Measurements from ENCODE around the gene CDC6.

The CDC6 gene

GRCh38 chr17:40344421-40345160 lies 56.9 kb downstream of the CDC6 start:
- peaks cover 7% of the 10 kb centered on the region for H3K36me3 ChIP-seq (replicated peaks; ENCODE audit: low read depth, low read length)
- TF ChIP-seq EZH2phosphoT487 (IDR thresholded peaks at IDR 0.05; ENCODE audit: low read depth) (no peak), CTCF (IDR thresholded peaks at IDR 0.05; ENCODE audit: low read depth, low read length) (no peak)
- H3K9ac ChIP-seq (ENCODE audit: low read length) = no peak overlapping the region
- peaks cover 13% of the 10 kb centered on the region; the same call in 1 of the 2 replicates for H3K4me1 ChIP-seq (ENCODE audit: low read length)
- no peaks in the 10 kb centered on the region for H3K9me3 ChIP-seq (ENCODE audit: insufficient read depth, low read length)
- no peak overlapping the region for H3K4me3 ChIP-seq (ENCODE audit: low read length)
- H3K27me3 ChIP-seq (ENCODE audit: low read depth, low read length) = no peaks in the 10 kb centered on the region
- no peak overlapping the region for H2AFZ ChIP-seq (ENCODE audit: low read depth, low read length)
- H3K27ac ChIP-seq (ENCODE audit: low read length) = no peak overlapping the region
- H3K79me2 ChIP-seq (ENCODE audit: low read length) = peaks cover 38% of the 10 kb centered on the region
- H4K20me1 ChIP-seq (ENCODE audit: insufficient read depth, low read length) = peaks cover 95% of the 10 kb centered on the region
- H3K4me2 ChIP-seq (ENCODE audit: low read length) = no peak overlapping the region

- peaks cover 38% of the 10 kb centered on the region for H3K79me2 ChIP-seq (ENCODE audit: low read length)
- no peaks in the 10 kb centered on the region for H3K27me3 ChIP-seq (ENCODE audit: low read depth, low read length)
Observed at GRCh38 chr17:40345161-40345993, 57.7 kb downstream of the CDC6 start.

GRCh38 chr17:40345994-40346764 lies 58.5 kb downstream of the CDC6 start:
- Histone ChIP-seq H3K9me3 (ENCODE audit: insufficient read depth, low read length) (no peaks in the 10 kb centered on the region), H4K20me1 (ENCODE audit: insufficient read depth, low read length) (peaks cover 89% of the 10 kb centered on the region), H3K27me3 (ENCODE audit: low read depth, low read length) (no peaks in the 10 kb centered on the region), H3K36me3 (replicated peaks; ENCODE audit: low read depth, low read length) (peaks cover 10% of the 10 kb centered on the region), H3K9ac (ENCODE audit: low read length) (no peak overlapping the region), H3K4me2 (ENCODE audit: low read length) (no peak overlapping the region), H3K4me3 (ENCODE audit: low read length) (no peak overlapping the region), H2AFZ (ENCODE audit: low read depth, low read length) (no peak overlapping the region), H3K27ac (ENCODE audit: low read length) (no peak overlapping the region), H3K4me1 (ENCODE audit: low read length) (peaks cover 7% of the 10 kb centered on the region; the same call in 1 of the 2 replicates), H3K79me2 (ENCODE audit: low read length) (peaks cover 38% of the 10 kb centered on the region)
- TF ChIP-seq CTCF (IDR thresholded peaks at IDR 0.05; ENCODE audit: low read depth, low read length) (no peak), EZH2phosphoT487 (IDR thresholded peaks at IDR 0.05; ENCODE audit: low read depth) (no peak)

More at GRCh38 chr17:40345161-40345993, 57.7 kb downstream of the CDC6 start:
- H3K4me3 ChIP-seq (ENCODE audit: low read length) = no peak overlapping the region
- peaks cover 13% of the 10 kb centered on the region; the same call in 1 of the 2 replicates for H3K4me1 ChIP-seq (ENCODE audit: low read length)
- H3K9ac ChIP-seq (ENCODE audit: low read length) = no peak overlapping the region
- H3K36me3 ChIP-seq (replicated peaks; ENCODE audit: low read depth, low read length) = peaks cover 10% of the 10 kb centered on the region
- no peak overlapping the region for H3K4me2 ChIP-seq (ENCODE audit: low read length)
- TF ChIP-seq CTCF (IDR thresholded peaks at IDR 0.05; ENCODE audit: low read depth, low read length) = no peak
- TF ChIP-seq EZH2phosphoT487 (IDR thresholded peaks at IDR 0.05; ENCODE audit: low read depth) = no peak
- H3K27ac ChIP-seq (ENCODE audit: low read length) = no peak overlapping the region
- H2AFZ ChIP-seq (ENCODE audit: low read depth, low read length) = no peak overlapping the region
- peaks cover 90% of the 10 kb centered on the region for H4K20me1 ChIP-seq (ENCODE audit: insufficient read depth, low read length)
- H3K9me3 ChIP-seq (ENCODE audit: insufficient read depth, low read length) = no peaks in the 10 kb centered on the region

All from OCI-LY3 (cell line).